Fibroblast of the aortic adventitia (primary cell): ENCODE results near the gene MPZL3. TPM values are rescaled to one million over a fixed set of nuclear protein-coding genes. Genes with fewer than 3 reads are reported as not detected.
"Not testable (repeated sequence)": the region's sequence is repeated elsewhere in the genome, so short reads cannot be mapped to it uniquely, and the experiment has no call there.

ENCODE experiments used
- DNase-seq: peaks from one replicate; pipeline ENCODE4 v3.0.0-alpha.2; 2010; ENCODE audit warnings: low read depth
- H3K4me3 ChIP-seq: 2 replicates; pipeline ENCODE4 v1.5.1; 2011; ENCODE audit warnings: low read depth, mild to moderate bottlenecking, control low read depth, low read length, moderate library complexity
- CTCF ChIP-seq: IDR thresholded peaks from 2 replicates; pipeline ENCODE4 v1.5.1; 2011; ENCODE audit warnings: mild to moderate bottlenecking, low read length, control low read depth, inconsistent platforms; ENCODE audit not compliant: insufficient read depth
- total RNA-seq: library from RNA; depleted of rRNA; stranded (reverse); fragments of >200 nt; gene quantifications from 2 replicates; pipeline ENCODE4 v1.2.3, GENCODE V29; 2012; ENCODE audit warnings: low replicate concordance

MPZL3 gene
- total RNA-seq, 1 donor, result 0.45 TPM

GRCh38 chr11:118198370-118198769, 53.8 kb downstream of the MPZL3 start:
- peak overlapping the region; percentile 33 for H3K4me3 ChIP-seq
- peak; percentile 67 for DNase-seq
- peak; percentile 95 for TF ChIP-seq CTCF

GRCh38 chr11:118194835-118195627, 57.1 kb downstream of the MPZL3 start:
- no peak overlapping the region for H3K4me3 ChIP-seq
- DNase-seq, result peak; percentile 94
- TF ChIP-seq CTCF, result no peak

- no peak for DNase-seq
- H3K4me3 ChIP-seq, result no peak overlapping the region
- no peak for TF ChIP-seq CTCF
Observed at GRCh38 chr11:118193910-118194566, 58.1 kb downstream of the MPZL3 start.

- H3K4me3 ChIP-seq, DNase-seq: not testable (repeated sequence)
Observed at GRCh38 chr11:118192817-118193216, 59.3 kb downstream of the MPZL3 start.

GRCh38 chr11:118190942-118191506, 61.1 kb downstream of the MPZL3 start:
- DNase-seq, result not testable (repeated sequence)

GRCh38 chr11:118186346-118187107, 65.6 kb downstream of the MPZL3 start:
- H3K4me3 ChIP-seq, result no peak overlapping the region
- DNase-seq, result no peak
- TF ChIP-seq CTCF, result no peak

More at GRCh38 chr11:118190942-118191506, 61.1 kb downstream of the MPZL3 start:
- not testable (repeated sequence) for H3K4me3 ChIP-seq

GRCh38 chr11:118184784-118185579, 67.2 kb downstream of the MPZL3 start:
- no peak for TF ChIP-seq CTCF
- no peak for DNase-seq
- H3K4me3 ChIP-seq, result no peak overlapping the region

GRCh38 chr11:118183691-118184090, 68.5 kb downstream of the MPZL3 start:
- H3K4me3 ChIP-seq, DNase-seq: not testable (repeated sequence)
